ENCODE data around the gene CA12. TPM values are rescaled to one million over a fixed set of nuclear protein-coding genes. Genes with fewer than 3 reads are reported as not detected.

The CA12 gene
- total and polyA plus RNA-seq, 12 donors: under 0.01 to 1.4 (median 0.31) TPM; not detected in 2

DNA sequence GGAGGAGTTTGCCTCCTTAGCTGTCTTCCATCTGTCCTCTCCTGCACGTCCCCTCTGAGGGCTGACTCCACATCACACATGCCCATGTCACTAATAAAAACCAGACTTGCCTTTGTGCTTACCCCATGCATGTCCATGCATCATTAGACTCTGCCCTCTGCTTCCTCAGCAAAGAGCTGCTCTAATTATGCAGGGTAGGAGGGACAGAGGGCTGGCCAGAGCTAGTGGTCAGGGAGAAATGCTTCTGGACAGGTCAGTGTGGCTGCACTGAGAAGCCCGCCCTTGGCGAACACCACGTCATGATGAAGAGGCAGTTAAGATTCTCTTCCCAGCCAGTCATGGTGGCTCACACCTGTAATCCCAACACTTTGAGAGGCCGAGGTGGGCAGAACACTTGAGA is 8.9 kb downstream of the CA12 start:
- DNase-seq: no peak
- Histone ChIP-seq H3K9me3 (replicated peaks in 1 of 3) (no peaks in the 10 kb centered on the region), H3K36me3 (replicated peaks in 1 of 2) (no peaks in the 10 kb centered on the region), H3K27me3 (peaks cover 9% of the 10 kb centered on the region), H3K4me1 (replicated peaks in 1 of 2) (no peaks in the 10 kb centered on the region), H3K27ac (no peak overlapping the region), H3K4me3 (no peak overlapping the region)
- TF ChIP-seq, protein P1, sequence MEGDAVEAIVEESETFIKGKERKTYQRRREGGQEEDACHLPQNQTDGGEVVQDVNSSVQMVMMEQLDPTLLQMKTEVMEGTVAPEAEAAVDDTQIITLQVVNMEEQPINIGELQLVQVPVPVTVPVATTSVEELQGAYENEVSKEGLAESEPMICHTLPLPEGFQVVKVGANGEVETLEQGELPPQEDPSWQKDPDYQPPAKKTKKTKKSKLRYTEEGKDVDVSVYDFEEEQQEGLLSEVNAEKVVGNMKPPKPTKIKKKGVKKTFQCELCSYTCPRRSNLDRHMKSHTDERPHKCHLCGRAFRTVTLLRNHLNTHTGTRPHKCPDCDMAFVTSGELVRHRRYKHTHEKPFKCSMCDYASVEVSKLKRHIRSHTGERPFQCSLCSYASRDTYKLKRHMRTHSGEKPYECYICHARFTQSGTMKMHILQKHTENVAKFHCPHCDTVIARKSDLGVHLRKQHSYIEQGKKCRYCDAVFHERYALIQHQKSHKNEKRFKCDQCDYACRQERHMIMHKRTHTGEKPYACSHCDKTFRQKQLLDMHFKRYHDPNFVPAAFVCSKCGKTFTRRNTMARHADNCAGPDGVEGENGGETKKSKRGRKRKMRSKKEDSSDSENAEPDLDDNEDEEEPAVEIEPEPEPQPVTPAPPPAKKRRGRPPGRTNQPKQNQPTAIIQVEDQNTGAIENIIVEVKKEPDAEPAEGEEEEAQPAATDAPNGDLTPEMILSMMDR (IDR thresholded peaks at IDR 0.05): no peak
- no peak for TF ChIP-seq POLR2A (IDR thresholded peaks at IDR 0.05)
- intact Hi-C loops (cut with DNase I): no loop called here
- 92 to 96% (median 93%) methylated on average over 4 to 5 of the region's 5 CpGs for WGBS, 4 donors

DNA sequence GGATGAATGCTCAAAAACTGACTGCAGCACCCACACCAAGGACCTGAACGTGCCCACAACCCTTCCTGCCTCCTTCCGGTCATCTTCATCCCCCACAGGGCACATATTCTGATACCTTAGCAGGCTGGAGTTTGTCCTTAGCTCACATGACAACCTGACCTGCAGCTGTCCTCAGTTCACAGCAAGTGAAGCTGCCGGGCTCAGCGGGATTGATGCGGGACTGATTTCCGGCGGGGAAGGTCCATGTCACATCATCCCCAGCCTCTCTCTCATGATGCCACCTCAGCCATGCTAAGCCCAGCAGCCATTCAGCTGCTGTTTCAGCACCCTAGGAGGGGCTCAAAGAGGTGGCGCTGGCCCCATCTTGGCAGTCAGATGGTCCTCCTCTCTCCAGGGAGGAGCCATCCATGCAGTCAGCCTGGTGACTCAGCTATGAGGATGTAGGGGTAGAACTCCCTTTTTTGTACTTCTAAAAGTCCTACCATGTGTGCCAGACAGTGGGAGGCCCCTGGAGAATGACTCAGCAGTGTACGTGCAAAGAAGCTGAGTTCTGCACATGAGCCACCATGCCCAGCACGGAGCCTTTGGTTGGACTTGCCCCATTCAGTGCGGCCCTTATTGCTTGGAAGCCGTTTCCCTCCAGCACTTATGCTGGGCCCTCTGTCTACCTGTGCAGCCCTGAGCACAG is 9.5 kb downstream of the CA12 start:
- no peak overlapping the region for H3K4me3 ChIP-seq
- TF ChIP-seq POLR2A (IDR thresholded peaks at IDR 0.05): no peak
- TF ChIP-seq, protein P1 (IDR thresholded peaks at IDR 0.05): no peak
- no peaks in the 10 kb centered on the region for H3K4me1 ChIP-seq (replicated peaks in 1 of 2)
- peaks cover 4% of the 10 kb centered on the region for H3K27me3 ChIP-seq
- no peaks in the 10 kb centered on the region for H3K36me3 ChIP-seq (replicated peaks in 1 of 2)
- intact Hi-C loops (cut with DNase I): no loop called here
- peak in 3 of 7 donors; percentile 22 to 39 (median 28) for DNase-seq
- H3K27ac ChIP-seq: no peak overlapping the region
- no peaks in the 10 kb centered on the region for H3K9me3 ChIP-seq (replicated peaks in 1 of 3)
- WGBS, 4 donors: 77 to 90% (median 83%) methylated on average over 8 to 12 of the region's 12 CpGs

DNA sequence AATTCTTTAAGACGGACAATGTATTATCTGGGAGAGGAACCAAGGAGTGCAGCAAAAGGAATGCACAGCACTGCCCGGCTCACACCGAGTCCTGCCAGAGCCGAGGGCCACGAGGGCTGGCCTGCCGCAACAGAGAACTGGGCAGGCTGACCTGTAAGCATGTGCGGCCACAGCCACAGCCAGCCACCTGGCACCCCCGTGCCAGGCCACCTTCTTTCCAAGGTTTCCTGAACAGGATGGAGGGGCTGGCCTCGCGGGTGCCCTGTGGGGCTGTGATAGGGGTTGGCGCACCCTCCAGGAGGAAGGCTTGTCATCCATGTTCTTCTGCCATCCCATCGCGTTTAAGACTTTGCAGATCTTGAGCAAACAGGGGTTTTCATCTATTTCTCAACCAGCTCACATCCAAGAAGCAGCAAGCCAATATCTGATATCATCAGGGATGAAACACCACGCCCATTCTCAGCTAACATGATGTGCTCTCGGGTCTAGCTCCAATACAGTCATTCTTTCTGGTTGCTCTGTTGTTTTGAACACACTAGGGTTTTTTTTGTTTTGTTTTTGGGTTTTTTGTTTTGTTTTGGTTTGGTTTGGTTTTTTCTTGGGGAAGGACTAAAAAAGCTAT is 10.2 kb downstream of the CA12 start:
- H3K27ac ChIP-seq: no peak overlapping the region

DNA sequence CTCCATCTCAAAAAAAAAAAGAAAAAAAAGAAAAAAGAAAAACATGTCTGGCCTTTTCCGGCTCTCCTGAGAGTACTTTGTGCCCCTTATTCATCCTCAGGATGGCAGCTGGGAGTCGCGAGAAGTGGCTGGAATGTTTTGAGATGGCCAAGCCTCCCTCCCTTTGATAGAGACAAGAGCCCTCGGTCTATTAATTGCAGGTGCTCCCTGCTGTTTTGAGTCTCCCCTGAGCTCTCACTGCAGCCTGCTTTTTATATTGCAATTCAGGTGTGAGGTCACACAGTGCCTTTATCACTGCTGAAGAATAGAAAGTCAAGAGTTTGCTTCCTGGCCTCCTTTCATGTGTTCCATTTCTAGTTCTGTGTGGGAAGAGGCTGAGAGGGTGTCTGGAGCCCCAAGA is 10.9 kb downstream of the CA12 start:
- no peak overlapping the region for H3K4me3 ChIP-seq
- H3K36me3 ChIP-seq (replicated peaks in 1 of 2): no peaks in the 10 kb centered on the region
- no peaks in the 10 kb centered on the region for H3K9me3 ChIP-seq (replicated peaks in 1 of 3)
- intact Hi-C loops (cut with DNase I): no loop called here
- TF ChIP-seq, protein P1 (IDR thresholded peaks at IDR 0.05): no peak
- no peak for TF ChIP-seq POLR2A (IDR thresholded peaks at IDR 0.05)
- 81 to 91% (median 90%) methylated on average over 4 of the region's 4 CpGs for WGBS, 4 donors
- H3K4me1 ChIP-seq (replicated peaks in 1 of 2): no peaks in the 10 kb centered on the region
- H3K27ac ChIP-seq: no peak overlapping the region
- no peaks in the 10 kb centered on the region for H3K27me3 ChIP-seq
- DNase-seq: no peak

More for the DNA sequence above, 10.2 kb downstream of the CA12 start:
- intact Hi-C loops (cut with DNase I): no loop called here
- 85 to 91% (median 91%) methylated on average over 13 to 15 of the region's 15 CpGs for WGBS, 4 donors
- DNase-seq: no peak
- Histone ChIP-seq H3K4me1 (replicated peaks in 1 of 2) (no peaks in the 10 kb centered on the region), H3K27me3 (no peaks in the 10 kb centered on the region), H3K4me3 (no peak overlapping the region), H3K36me3 (replicated peaks in 1 of 2) (no peaks in the 10 kb centered on the region), H3K9me3 (replicated peaks in 1 of 3) (no peaks in the 10 kb centered on the region)
- no peak for TF ChIP-seq POLR2A (IDR thresholded peaks at IDR 0.05)
- TF ChIP-seq, protein P1 (IDR thresholded peaks at IDR 0.05): no peak
